NCI-H524 treated with DMSO at 0.1 percent for 48 hours (cell line): ENCODE data around the gene LHX8.

Experiments
- DNase-seq: peaks from one replicate; lab custom pipeline; 2025; lab: John Stamatoyannopoulos, UW

Gene LHX8

DNA sequence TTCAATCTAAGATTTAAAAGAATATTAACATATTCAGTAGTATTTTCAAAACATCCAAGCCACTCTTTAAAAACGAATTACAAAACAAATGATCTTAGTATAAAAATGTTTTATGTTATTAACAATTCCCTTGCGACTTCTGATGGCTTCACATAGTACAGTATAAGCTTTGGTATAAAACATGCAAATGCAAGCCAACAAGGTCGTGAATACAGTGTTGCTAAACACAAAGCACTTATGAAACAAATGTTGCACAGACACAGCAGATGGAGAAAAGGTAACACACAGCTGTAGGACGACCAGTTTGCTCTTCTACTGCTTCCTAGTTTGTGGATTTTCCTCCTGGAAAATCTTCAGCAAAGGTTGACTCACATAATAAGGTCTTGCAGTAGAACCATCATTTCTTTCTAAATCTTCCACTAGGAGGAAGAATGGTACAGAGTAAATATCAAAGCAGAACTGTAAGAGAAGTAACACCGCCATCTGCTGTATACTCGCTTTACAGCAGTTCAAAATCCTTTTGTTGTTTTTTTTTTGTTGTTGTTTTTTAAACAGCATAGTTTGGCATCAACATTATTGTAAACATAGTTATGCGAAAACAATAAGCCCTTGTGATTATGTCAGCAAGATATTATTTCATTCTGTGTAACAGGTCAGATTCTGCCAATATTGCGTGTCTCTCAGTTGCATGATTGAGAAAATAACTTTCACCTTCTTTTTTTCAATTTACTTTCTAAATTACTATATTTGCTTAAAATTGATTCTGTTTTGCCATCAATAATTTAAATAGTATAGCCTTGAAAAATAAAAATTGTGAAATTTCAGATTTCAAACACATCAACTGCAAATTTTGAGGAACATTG lies 69.5 kb downstream of the LHX8 start:
- peak; percentile 26 for DNase-seq

DNA sequence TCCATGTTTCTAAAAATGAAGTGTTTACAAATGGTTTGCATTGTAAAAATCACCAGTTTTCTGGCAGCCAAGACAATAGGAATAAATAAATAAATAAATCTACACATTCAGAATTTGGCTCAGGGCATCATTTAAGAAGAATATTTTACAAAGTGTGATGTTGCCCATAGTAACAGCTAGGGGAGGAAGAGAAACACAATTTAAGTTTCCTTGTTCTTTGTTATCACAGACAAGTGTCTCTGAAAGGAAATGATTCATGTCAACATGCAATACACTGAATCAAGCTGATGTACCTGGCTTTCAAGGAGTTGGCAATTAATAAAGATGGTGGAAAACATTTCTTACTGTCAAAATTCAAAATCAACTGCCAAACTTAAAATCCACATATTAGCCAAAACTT lies 74.7 kb downstream of the LHX8 start:
- DNase-seq = no peak
